ENCODE measurements around the gene CNRIP1.

The CNRIP1 gene

GRCh38 chr2:68320118-68320641 lies 431 bp upstream of the CNRIP1 start:
- H3K4me2 ChIP-seq (ENCODE audit: low read length), result peak overlapping the region; percentile 76

GRCh38 chr2:68318914-68319397 lies 793 bp downstream of the CNRIP1 start:
- Histone ChIP-seq H3K4me3 (ENCODE audit: low read length) (peak overlapping the region; percentile 72), H3K27me3 (ENCODE audit: control insufficient read depth, low read length) (peaks cover 25% of the 10 kb centered on the region), H3F3A (ENCODE audit: control insufficient read depth, insufficient read depth) (no peaks in the 10 kb centered on the region), H3K9me2 (replicated peaks; ENCODE audit: control insufficient read depth, low read length) (no peaks in the 10 kb centered on the region), H3K4me2 (ENCODE audit: low read length) (peak overlapping the region; percentile 76), H4K20me1 (ENCODE audit: control insufficient read depth, insufficient read depth, low read depth, low read length) (no peaks in the 10 kb centered on the region), H3K36me3 (ENCODE audit: control insufficient read depth, low read length) (no peaks in the 10 kb centered on the region), H3K27ac (ENCODE audit: low read depth, low read length) (no peak overlapping the region), H3K4me1 (ENCODE audit: control insufficient read depth, low read length) (peaks cover 14% of the 10 kb centered on the region), H3K79me2 (ENCODE audit: control insufficient read depth, low read length) (no peaks in the 10 kb centered on the region), H3K9me3 (ENCODE audit: control insufficient read depth, insufficient read depth, low read length) (no peaks in the 10 kb centered on the region)
- TF ChIP-seq EZH2phosphoT487 (IDR thresholded peaks at IDR 0.05; ENCODE audit: borderline replicate concordance, low read length) (no peak), CTCF (IDR thresholded peaks at IDR 0.05; ENCODE audit: low read depth, low read length, poor library complexity, severe bottlenecking) (no peak)

More at GRCh38 chr2:68320118-68320641, 431 bp upstream of the CNRIP1 start:
- no peak for TF ChIP-seq EZH2phosphoT487 (IDR thresholded peaks at IDR 0.05; ENCODE audit: borderline replicate concordance, low read length)
- TF ChIP-seq CTCF (IDR thresholded peaks at IDR 0.05; ENCODE audit: low read depth, low read length, poor library complexity, severe bottlenecking), result no peak
- H3F3A ChIP-seq (ENCODE audit: control insufficient read depth, insufficient read depth), result no peaks in the 10 kb centered on the region
- no peaks in the 10 kb centered on the region for H3K9me3 ChIP-seq (ENCODE audit: control insufficient read depth, insufficient read depth, low read length)
- H4K20me1 ChIP-seq (ENCODE audit: control insufficient read depth, insufficient read depth, low read depth, low read length), result no peaks in the 10 kb centered on the region
- H3K36me3 ChIP-seq (ENCODE audit: control insufficient read depth, low read length), result no peaks in the 10 kb centered on the region
- H3K27me3 ChIP-seq (ENCODE audit: control insufficient read depth, low read length), result peaks cover 25% of the 10 kb centered on the region
- H3K9me2 ChIP-seq (replicated peaks; ENCODE audit: control insufficient read depth, low read length), result no peaks in the 10 kb centered on the region
- H3K79me2 ChIP-seq (ENCODE audit: control insufficient read depth, low read length), result no peaks in the 10 kb centered on the region
- peak overlapping the region; percentile 72 for H3K4me3 ChIP-seq (ENCODE audit: low read length)
- H3K27ac ChIP-seq (ENCODE audit: low read depth, low read length), result no peak overlapping the region
- H3K4me1 ChIP-seq (ENCODE audit: control insufficient read depth, low read length), result peaks cover 14% of the 10 kb centered on the region

- H3K4me1 ChIP-seq (ENCODE audit: control insufficient read depth, low read length), result peaks cover 14% of the 10 kb centered on the region
- no peak overlapping the region for H3K27ac ChIP-seq (ENCODE audit: low read depth, low read length)
- no peaks in the 10 kb centered on the region for H3K9me3 ChIP-seq (ENCODE audit: control insufficient read depth, insufficient read depth, low read length)
- no peaks in the 10 kb centered on the region for H3K36me3 ChIP-seq (ENCODE audit: control insufficient read depth, low read length)
- TF ChIP-seq EZH2phosphoT487 (IDR thresholded peaks at IDR 0.05; ENCODE audit: borderline replicate concordance, low read length) (no peak), CTCF (IDR thresholded peaks at IDR 0.05; ENCODE audit: low read depth, low read length, poor library complexity, severe bottlenecking) (no peak)
- H3F3A ChIP-seq (ENCODE audit: control insufficient read depth, insufficient read depth), result no peaks in the 10 kb centered on the region
- no peaks in the 10 kb centered on the region for H3K9me2 ChIP-seq (replicated peaks; ENCODE audit: control insufficient read depth, low read length)
- no peaks in the 10 kb centered on the region for H3K79me2 ChIP-seq (ENCODE audit: control insufficient read depth, low read length)
- peaks cover 26% of the 10 kb centered on the region for H3K27me3 ChIP-seq (ENCODE audit: control insufficient read depth, low read length)
- no peak overlapping the region for H3K4me2 ChIP-seq (ENCODE audit: low read length)
- H4K20me1 ChIP-seq (ENCODE audit: control insufficient read depth, insufficient read depth, low read depth, low read length), result no peaks in the 10 kb centered on the region
- H3K4me3 ChIP-seq (ENCODE audit: low read length), result 0 out of 2 replicates have a peak overlapping the region, but pooled peaks have one; percentile 72
Observed at GRCh38 chr2:68317971-68318913, 1.5 kb downstream of the CNRIP1 start.

All from DOHH2 (cell line).